ENCODE results near the gene SDK1. TPM values are rescaled to one million over a fixed set of nuclear protein-coding genes. Genes with fewer than 3 reads are reported as not detected.

Gene SDK1
- total RNA-seq, 1 experiment from 2014 or later: 9.3 TPM

DNA sequence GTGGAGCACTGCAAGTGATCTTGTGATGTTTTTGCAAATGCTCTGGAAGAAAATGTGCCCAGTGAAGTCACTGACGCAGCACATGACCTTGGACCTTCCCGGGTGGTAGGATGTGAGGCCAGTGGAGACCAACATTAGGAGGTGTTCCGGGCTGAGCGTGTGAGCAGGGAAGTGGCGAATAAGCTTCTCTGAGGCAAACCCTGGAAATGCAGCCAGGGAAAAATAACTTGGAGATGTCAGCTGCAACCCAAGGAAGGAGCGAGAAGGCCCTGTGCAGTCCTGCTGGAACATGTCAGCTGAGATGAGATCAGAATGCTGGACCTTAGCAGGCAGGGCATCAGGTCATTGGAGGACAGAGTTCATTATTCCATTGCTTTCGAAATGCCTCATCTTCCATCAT, 18.6 kb upstream of the SDK1 start (continued):
- TF ChIP-seq PRRX2 (CRISPR knock-in tag; IDR thresholded peaks at IDR 0.05) (no peak), ZNF232 (CRISPR knock-in tag; IDR thresholded peaks at IDR 0.05) (no peak), TP53 (CRISPR knock-in tag; IDR thresholded peaks at IDR 0.05) (no peak), ZNF219 (CRISPR knock-in tag; IDR thresholded peaks at IDR 0.05; ENCODE audit: borderline replicate concordance) (no peak)
- TF ChIP-seq, protein P1, sequence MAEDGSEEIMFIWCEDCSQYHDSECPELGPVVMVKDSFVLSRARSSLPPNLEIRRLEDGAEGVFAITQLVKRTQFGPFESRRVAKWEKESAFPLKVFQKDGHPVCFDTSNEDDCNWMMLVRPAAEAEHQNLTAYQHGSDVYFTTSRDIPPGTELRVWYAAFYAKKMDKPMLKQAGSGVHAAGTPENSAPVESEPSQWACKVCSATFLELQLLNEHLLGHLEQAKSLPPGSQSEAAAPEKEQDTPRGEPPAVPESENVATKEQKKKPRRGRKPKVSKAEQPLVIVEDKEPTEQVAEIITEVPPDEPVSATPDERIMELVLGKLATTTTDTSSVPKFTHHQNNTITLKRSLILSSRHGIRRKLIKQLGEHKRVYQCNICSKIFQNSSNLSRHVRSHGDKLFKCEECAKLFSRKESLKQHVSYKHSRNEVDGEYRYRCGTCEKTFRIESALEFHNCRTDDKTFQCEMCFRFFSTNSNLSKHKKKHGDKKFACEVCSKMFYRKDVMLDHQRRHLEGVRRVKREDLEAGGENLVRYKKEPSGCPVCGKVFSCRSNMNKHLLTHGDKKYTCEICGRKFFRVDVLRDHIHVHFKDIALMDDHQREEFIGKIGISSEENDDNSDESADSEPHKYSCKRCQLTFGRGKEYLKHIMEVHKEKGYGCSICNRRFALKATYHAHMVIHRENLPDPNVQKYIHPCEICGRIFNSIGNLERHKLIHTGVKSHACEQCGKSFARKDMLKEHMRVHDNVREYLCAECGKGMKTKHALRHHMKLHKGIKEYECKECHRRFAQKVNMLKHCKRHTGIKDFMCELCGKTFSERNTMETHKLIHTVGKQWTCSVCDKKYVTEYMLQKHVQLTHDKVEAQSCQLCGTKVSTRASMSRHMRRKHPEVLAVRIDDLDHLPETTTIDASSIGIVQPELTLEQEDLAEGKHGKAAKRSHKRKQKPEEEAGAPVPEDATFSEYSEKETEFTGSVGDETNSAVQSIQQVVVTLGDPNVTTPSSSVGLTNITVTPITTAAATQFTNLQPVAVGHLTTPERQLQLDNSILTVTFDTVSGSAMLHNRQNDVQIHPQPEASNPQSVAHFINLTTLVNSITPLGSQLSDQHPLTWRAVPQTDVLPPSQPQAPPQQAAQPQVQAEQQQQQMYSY (CRISPR knock-in tag; IDR thresholded peaks at IDR 0.05): no peak
- TF ChIP-seq, protein P2, sequence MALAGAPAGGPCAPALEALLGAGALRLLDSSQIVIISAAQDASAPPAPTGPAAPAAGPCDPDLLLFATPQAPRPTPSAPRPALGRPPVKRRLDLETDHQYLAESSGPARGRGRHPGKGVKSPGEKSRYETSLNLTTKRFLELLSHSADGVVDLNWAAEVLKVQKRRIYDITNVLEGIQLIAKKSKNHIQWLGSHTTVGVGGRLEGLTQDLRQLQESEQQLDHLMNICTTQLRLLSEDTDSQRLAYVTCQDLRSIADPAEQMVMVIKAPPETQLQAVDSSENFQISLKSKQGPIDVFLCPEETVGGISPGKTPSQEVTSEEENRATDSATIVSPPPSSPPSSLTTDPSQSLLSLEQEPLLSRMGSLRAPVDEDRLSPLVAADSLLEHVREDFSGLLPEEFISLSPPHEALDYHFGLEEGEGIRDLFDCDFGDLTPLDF (CRISPR knock-in tag; IDR thresholded peaks at IDR 0.05): no peak
- TF ChIP-seq, protein P3, sequence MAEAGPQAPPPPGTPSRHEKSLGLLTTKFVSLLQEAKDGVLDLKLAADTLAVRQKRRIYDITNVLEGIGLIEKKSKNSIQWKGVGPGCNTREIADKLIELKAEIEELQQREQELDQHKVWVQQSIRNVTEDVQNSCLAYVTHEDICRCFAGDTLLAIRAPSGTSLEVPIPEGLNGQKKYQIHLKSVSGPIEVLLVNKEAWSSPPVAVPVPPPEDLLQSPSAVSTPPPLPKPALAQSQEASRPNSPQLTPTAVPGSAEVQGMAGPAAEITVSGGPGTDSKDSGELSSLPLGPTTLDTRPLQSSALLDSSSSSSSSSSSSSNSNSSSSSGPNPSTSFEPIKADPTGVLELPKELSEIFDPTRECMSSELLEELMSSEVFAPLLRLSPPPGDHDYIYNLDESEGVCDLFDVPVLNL (CRISPR knock-in tag; IDR thresholded peaks at IDR 0.05; ENCODE audit: borderline replicate concordance, low read depth): no peak

DNA sequence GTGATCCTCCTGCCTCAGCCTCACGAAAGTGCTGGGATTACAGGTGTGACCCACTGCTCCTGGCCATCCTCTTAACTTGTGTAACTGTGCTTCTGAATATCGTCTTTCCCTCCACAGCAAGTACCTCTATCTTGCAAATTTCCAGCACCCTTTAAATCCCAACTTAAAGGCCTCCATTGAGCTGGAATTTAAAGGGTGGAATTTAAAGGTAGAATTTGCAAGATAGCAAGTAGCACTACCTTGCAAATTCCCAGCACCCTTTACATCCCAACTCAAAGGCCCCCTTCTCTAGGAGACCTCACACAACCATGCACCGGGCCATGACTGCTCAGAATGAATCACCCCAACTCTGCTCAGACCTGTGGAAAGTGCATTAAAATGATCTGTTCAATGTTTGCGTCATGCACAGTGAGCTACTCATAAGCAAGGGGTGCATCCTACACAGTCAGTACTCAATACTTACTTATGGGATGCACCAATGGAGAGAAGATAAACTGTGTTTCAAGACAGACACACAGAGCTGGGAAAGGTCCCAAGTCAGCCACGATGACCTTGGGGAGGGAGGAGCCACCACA, 17.8 kb upstream of the SDK1 start:
- DNase-seq (ENCODE audit: low spot score): no peak
- no peak overlapping the region for H3K4me3 Mint-ChIP-seq
- H3K27ac Mint-ChIP-seq: peak overlapping the region; percentile 47
- TF ChIP-seq, protein P2 (CRISPR knock-in tag; IDR thresholded peaks at IDR 0.05): no peak
- no peak for TF ChIP-seq ZNF423 (CRISPR knock-in tag; IDR thresholded peaks at IDR 0.05)
- TF ChIP-seq, protein P4, sequence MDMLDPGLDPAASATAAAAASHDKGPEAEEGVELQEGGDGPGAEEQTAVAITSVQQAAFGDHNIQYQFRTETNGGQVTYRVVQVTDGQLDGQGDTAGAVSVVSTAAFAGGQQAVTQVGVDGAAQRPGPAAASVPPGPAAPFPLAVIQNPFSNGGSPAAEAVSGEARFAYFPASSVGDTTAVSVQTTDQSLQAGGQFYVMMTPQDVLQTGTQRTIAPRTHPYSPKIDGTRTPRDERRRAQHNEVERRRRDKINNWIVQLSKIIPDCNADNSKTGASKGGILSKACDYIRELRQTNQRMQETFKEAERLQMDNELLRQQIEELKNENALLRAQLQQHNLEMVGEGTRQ (CRISPR knock-in tag; IDR thresholded peaks at IDR 0.05): no peak
- CTCF ChIA-PET: interaction anchor here (1.1 to 1.8 kb wide), 4 partner anchors 12 to 117 kb away, joined by 3 to 7 read pairs (median 6); no protein-coding TSS in a partner anchor
- peaks cover 43% of the 10 kb centered on the region for H3K4me1 Mint-ChIP-seq
- ATAC-seq: peak; percentile 79
- H3K9me3 Mint-ChIP-seq: peaks cover 20% of the 10 kb centered on the region
- H3K36me3 Mint-ChIP-seq: 0 out of 2 replicates have a peak, but pooled peaks cover 7% of the 10 kb centered on the region
- H3K27me3 Mint-ChIP-seq (ENCODE audit: low read depth): no peaks in the 10 kb centered on the region; the same call in 1 of the 2 replicates
- POLR2A ChIA-PET: no interaction called here

DNA sequence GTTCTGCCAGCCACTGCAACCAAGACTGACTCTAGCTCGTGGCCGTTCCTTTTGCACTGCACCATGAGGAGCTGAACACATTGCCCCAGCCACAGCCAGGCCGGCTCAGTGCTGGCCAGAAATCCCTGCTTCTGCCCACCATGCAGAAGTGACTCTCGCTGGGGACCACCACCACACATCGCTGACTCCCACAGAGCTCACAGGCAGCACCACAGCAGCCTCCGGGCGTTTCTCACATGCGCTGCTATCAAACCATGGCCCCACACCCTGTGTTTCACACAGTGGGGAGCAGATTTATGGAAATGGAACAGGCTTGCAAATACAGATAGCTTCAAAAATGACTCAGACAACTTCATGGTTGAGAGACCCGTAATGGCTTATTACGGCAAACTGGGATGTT, 15.4 kb upstream of the SDK1 start:
- Mint-ChIP-seq H3K36me3 (0 out of 2 replicates have a peak, but pooled peaks cover 8% of the 10 kb centered on the region), H3K27me3 (ENCODE audit: low read depth) (no peaks in the 10 kb centered on the region; the same call in 1 of the 2 replicates), H3K4me1 (peaks cover 30% of the 10 kb centered on the region), H3K27ac (no peak overlapping the region), H3K9me3 (peaks cover 25% of the 10 kb centered on the region), H3K4me3 (no peak overlapping the region)
- CTCF ChIA-PET: no interaction called here
- TF ChIP-seq ZNF121 (CRISPR knock-in tag; IDR thresholded peaks at IDR 0.05): no peak
- DNase-seq (ENCODE audit: low spot score) (no peak), ATAC-seq (no peak)
- POLR2A ChIA-PET: no interaction called here

DNA sequence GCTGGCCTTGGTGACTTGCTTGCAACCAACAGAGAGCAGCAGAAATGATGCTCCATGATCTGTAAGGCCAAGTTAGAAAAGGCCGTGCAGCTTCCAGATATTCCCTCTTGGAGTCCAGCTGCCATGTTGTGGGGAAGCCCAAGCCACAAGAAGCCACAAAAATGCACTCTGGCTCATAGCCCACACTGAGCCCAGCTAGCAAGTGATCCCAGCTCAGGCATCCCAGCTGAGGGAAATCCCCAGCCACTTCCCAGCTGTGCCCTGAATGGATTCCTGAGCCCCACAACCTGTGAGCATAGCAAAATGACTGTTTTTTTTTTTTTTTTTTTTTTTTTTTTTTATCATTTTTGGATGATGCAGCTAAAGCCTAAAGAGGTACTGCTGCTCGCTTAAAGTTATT, 11.1 kb upstream of the SDK1 start:
- Mint-ChIP-seq H3K9me3 (peaks cover 18% of the 10 kb centered on the region), H3K27me3 (ENCODE audit: low read depth) (no peaks in the 10 kb centered on the region; the same call in 1 of the 2 replicates), H3K4me3 (no peak overlapping the region), H3K4me1 (peaks cover 13% of the 10 kb centered on the region), H3K36me3 (0 out of 2 replicates have a peak, but pooled peaks cover 8% of the 10 kb centered on the region), H3K27ac (no peak overlapping the region)
- POLR2A ChIA-PET: interaction anchor here (0.7 kb wide), 1 partner anchor 31 kb away, joined by 4 read pairs; no protein-coding TSS in a partner anchor
- DNase-seq (ENCODE audit: low spot score): no peak
- no peak for ATAC-seq
- CTCF ChIA-PET: interaction anchor here (1.0 to 2.5 kb wide), 2 partner anchors 10 to 65 kb away, joined by 4 to 12 read pairs; partner anchors contain the start of gene SDK1
- TF ChIP-seq, protein P4 (CRISPR knock-in tag; IDR thresholded peaks at IDR 0.05): no peak
- TF ChIP-seq ZBTB43 (CRISPR knock-in tag; IDR thresholded peaks at IDR 0.05) (no peak), RELA (CRISPR knock-in tag; IDR thresholded peaks at IDR 0.05; ENCODE audit: borderline replicate concordance) (no peak), SMAD3 (CRISPR knock-in tag; IDR thresholded peaks at IDR 0.05; ENCODE audit: borderline replicate concordance) (no peak)
- TF ChIP-seq, protein P5, sequence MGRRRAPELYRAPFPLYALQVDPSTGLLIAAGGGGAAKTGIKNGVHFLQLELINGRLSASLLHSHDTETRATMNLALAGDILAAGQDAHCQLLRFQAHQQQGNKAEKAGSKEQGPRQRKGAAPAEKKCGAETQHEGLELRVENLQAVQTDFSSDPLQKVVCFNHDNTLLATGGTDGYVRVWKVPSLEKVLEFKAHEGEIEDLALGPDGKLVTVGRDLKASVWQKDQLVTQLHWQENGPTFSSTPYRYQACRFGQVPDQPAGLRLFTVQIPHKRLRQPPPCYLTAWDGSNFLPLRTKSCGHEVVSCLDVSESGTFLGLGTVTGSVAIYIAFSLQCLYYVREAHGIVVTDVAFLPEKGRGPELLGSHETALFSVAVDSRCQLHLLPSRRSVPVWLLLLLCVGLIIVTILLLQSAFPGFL (CRISPR knock-in tag; IDR thresholded peaks at IDR 0.05; ENCODE audit: borderline replicate concordance): no peak

All from WTC11 (cell line).